ENCODE data around the gene GZF1.
A peak's percentile ranks its signal among the peaks of the same experiment; 100 is the strongest.

GZF1 gene

DNA sequence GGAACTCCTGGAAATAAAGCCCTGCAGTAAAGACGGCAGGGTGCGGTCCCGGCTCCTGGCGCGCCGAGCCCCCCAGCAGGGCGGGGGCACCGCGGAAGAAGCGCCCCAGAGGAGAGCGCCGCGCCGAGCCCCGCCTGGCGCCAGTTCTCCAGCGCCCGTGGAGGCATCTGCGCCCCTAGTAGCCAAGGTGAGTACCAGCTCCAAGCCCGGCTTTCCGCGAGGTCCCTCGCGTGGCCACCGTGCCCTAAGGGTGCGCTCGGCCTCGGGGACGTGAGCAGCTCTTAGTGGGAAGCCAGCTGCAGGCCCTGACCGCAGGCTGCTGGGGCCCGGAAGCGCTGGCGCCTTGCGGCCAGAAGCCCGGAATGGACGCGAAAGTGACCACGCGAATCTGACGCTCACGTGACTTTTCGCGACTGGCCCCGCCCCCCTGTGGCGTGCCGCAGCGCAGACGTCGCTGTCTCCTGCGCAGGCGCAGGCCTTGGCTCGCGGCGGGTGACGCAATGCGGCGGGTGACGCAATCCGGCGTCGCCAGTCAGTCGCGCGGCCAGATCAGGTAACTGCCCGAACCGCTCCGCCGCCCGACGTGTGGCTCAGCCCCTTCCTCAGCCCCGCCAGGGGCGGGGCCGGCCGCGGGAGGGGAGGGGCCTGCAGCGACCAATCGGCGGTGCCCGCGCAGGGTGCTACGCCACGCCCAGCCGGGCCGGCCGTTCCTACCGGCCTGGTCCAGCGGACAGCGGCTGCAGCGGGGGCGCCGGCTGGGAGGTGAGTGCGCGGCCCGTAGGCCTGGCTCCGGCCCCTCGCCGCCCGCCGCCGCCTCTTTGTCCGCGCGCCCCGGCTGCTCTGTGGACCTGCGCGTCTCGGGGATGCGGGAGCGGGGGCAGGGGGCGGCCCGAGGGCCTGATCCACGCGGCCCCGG is at the start of gene GZF1:
Gene GZF1, plus strand, starts transcription at position 707 of the 916 bp plus-strand sequence. CDS start 2,202 bp downstream, outside the sequence.
- no peaks in the 10 kb centered on the region; the same call in 1 of the 2 replicates for H4K20me1 ChIP-seq (ENCODE audit: low read depth, low read length)
- no peaks in the 10 kb centered on the region for H3K9me2 ChIP-seq (replicated peaks; ENCODE audit: insufficient read depth, low read length)
- 0 out of 2 replicates have a peak, but pooled peaks cover 4% of the 10 kb centered on the region for H3K36me3 ChIP-seq (ENCODE audit: low read length)
- H3F3A ChIP-seq (ENCODE audit: insufficient read depth): peaks cover 21% of the 10 kb centered on the region
- H3K9me3 ChIP-seq (ENCODE audit: insufficient read depth, low read length): no peaks in the 10 kb centered on the region
- peak within 1 kb of the TSS; percentile 64 for H3K27ac ChIP-seq (ENCODE audit: low read depth, low read length)
- H2AFZ ChIP-seq (ENCODE audit: low read depth, low read length, severe bottlenecking): peak within 1 kb of the TSS; percentile 34
- peak within 1 kb of the TSS; percentile 80 for H3K4me2 ChIP-seq (ENCODE audit: low read depth, low read length, poor library complexity, severe bottlenecking)
- H3K9ac ChIP-seq (ENCODE audit: low read length): peak within 1 kb of the TSS; percentile 91
- H3K27me3 ChIP-seq (ENCODE audit: low read length): no peaks in the 10 kb centered on the region
- TF ChIP-seq, protein P1, sequence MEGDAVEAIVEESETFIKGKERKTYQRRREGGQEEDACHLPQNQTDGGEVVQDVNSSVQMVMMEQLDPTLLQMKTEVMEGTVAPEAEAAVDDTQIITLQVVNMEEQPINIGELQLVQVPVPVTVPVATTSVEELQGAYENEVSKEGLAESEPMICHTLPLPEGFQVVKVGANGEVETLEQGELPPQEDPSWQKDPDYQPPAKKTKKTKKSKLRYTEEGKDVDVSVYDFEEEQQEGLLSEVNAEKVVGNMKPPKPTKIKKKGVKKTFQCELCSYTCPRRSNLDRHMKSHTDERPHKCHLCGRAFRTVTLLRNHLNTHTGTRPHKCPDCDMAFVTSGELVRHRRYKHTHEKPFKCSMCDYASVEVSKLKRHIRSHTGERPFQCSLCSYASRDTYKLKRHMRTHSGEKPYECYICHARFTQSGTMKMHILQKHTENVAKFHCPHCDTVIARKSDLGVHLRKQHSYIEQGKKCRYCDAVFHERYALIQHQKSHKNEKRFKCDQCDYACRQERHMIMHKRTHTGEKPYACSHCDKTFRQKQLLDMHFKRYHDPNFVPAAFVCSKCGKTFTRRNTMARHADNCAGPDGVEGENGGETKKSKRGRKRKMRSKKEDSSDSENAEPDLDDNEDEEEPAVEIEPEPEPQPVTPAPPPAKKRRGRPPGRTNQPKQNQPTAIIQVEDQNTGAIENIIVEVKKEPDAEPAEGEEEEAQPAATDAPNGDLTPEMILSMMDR (IDR thresholded peaks at IDR 0.05; ENCODE audit: insufficient read depth, low read length, poor library complexity, severe bottlenecking): no peak
- TF ChIP-seq EZH2phosphoT487 (conservative IDR thresholded peaks at IDR 0.05; ENCODE audit: low read length): no peak
- H3K4me3 ChIP-seq (ENCODE audit: insufficient read depth, low read length, poor library complexity, severe bottlenecking): peak within 1 kb of the TSS; percentile 78
- peaks cover 47% of the 10 kb centered on the region for H3K79me2 ChIP-seq (ENCODE audit: insufficient read depth, low read length)

DNA sequence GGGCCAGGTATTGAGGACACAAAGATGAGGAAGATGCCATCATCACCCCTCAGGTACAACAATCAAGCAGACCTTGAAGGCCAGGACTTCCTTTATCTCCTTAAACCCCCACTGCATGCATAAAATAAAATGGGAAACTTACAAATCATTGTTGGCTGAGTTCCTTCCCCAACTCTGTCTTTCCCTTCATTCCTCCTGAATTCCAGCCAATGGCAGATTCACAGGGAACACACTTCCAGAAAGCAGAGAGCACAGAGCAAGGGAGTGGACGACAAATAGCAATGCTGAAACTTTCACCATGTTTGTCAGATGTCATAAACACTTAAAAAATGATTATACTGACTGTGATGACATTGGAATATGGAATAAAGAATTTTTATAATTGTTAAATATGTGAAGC is 48.7 kb upstream of the GZF1 start:
- H4K20me1 ChIP-seq (ENCODE audit: low read depth, low read length): no peaks in the 10 kb centered on the region
- H3K9ac ChIP-seq (ENCODE audit: low read length): no peak overlapping the region
- no peaks in the 10 kb centered on the region for H3F3A ChIP-seq (ENCODE audit: insufficient read depth)
- TF ChIP-seq, protein P1 (IDR thresholded peaks at IDR 0.05; ENCODE audit: insufficient read depth, low read length, poor library complexity, severe bottlenecking): no peak
- no peak for TF ChIP-seq EZH2phosphoT487 (conservative IDR thresholded peaks at IDR 0.05; ENCODE audit: low read length)
- no peaks in the 10 kb centered on the region for H3K9me3 ChIP-seq (ENCODE audit: insufficient read depth, low read length)
- no peak overlapping the region for H2AFZ ChIP-seq (ENCODE audit: low read depth, low read length, severe bottlenecking)
- H3K27ac ChIP-seq (ENCODE audit: low read depth, low read length): no peak overlapping the region
- H3K79me2 ChIP-seq (ENCODE audit: insufficient read depth, low read length): no peaks in the 10 kb centered on the region
- no peak overlapping the region for H3K4me2 ChIP-seq (ENCODE audit: low read depth, low read length, poor library complexity, severe bottlenecking)
- no peaks in the 10 kb centered on the region for H3K9me2 ChIP-seq (replicated peaks; ENCODE audit: insufficient read depth, low read length)
- no peaks in the 10 kb centered on the region for H3K27me3 ChIP-seq (ENCODE audit: low read length)
- H3K4me3 ChIP-seq (ENCODE audit: insufficient read depth, low read length, poor library complexity, severe bottlenecking): no peak overlapping the region
- H3K36me3 ChIP-seq (ENCODE audit: low read length): no peaks in the 10 kb centered on the region

DNA sequence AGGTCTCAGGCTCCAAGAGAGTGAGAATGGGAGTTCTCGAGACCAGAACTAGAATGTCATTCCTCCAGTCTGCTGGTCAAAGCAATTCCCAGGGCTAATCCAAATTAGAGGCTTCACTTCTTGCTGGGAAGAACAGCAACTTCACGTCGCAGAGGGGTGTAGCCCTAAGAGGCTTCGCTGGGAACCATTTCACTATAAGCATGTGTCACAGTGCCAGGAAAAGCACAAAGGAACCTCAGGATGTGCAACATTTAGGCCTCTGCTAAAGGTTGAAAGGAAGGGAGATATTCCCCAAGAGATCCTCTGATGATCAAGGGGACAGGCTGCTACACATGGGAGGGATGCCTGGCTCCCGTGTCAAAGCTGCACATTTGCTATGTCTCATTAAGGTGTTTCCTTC is 47.3 kb upstream of the GZF1 start:
- Histone ChIP-seq H3K4me3 (ENCODE audit: insufficient read depth, low read length, poor library complexity, severe bottlenecking) (no peak overlapping the region), H3K36me3 (ENCODE audit: low read length) (no peaks in the 10 kb centered on the region), H3K79me2 (ENCODE audit: insufficient read depth, low read length) (no peaks in the 10 kb centered on the region), H3K4me2 (ENCODE audit: low read depth, low read length, poor library complexity, severe bottlenecking) (no peak overlapping the region), H3K9me3 (ENCODE audit: insufficient read depth, low read length) (no peaks in the 10 kb centered on the region), H2AFZ (ENCODE audit: low read depth, low read length, severe bottlenecking) (no peak overlapping the region), H4K20me1 (ENCODE audit: low read depth, low read length) (no peaks in the 10 kb centered on the region), H3K9me2 (replicated peaks; ENCODE audit: insufficient read depth, low read length) (no peaks in the 10 kb centered on the region), H3F3A (ENCODE audit: insufficient read depth) (no peaks in the 10 kb centered on the region), H3K27me3 (ENCODE audit: low read length) (no peaks in the 10 kb centered on the region), H3K27ac (ENCODE audit: low read depth, low read length) (no peak overlapping the region), H3K9ac (ENCODE audit: low read length) (no peak overlapping the region)
- TF ChIP-seq, protein P1 (IDR thresholded peaks at IDR 0.05; ENCODE audit: insufficient read depth, low read length, poor library complexity, severe bottlenecking): no peak
- no peak for TF ChIP-seq EZH2phosphoT487 (conservative IDR thresholded peaks at IDR 0.05; ENCODE audit: low read length)
